Skeletal muscle tissue (tissue), 4 donors: Measurements from ENCODE around the gene MMP24. TPM values are rescaled to one million over a fixed set of nuclear protein-coding genes. Genes with fewer than 3 reads are reported as not detected.
"Not testable (repeated sequence)": the region's sequence is repeated elsewhere in the genome, so short reads cannot be mapped to it uniquely, and the experiment has no call there.

ENCODE experiments used
- H3K27ac ChIP-seq: one replicate; pipeline ENCODE4 v1.7.0; 2013; ENCODE audit warnings: mild to moderate bottlenecking, low read depth, low read length, inconsistent platforms
- H3K27me3 ChIP-seq, 3 donors: one replicate each; pipeline ENCODE4 v1.7.0; 2013; ENCODE audit warnings: low read length in 3 of 3; ENCODE audit not compliant: control insufficient read depth in 3 of 3, insufficient read depth in 3 of 3
- H3K36me3 ChIP-seq, 3 donors: one replicate each; pipeline ENCODE4 v1.7.0; 2013; ENCODE audit warnings: low read length in 3 of 3; ENCODE audit not compliant: control insufficient read depth in 3 of 3, insufficient read depth in 3 of 3
- H3K4me1 ChIP-seq, 3 donors: one replicate each; pipeline ENCODE4 v1.7.0; 2013; ENCODE audit warnings: low read length in 3 of 3, mild to moderate bottlenecking in 3 of 3; ENCODE audit not compliant: control insufficient read depth in 3 of 3, insufficient read depth in 3 of 3
- H3K4me3 ChIP-seq, 3 donors: one replicate each; pipeline ENCODE4 v1.7.0; 2013; ENCODE audit warnings: low read length in 3 of 3
- H3K9ac ChIP-seq, 3 donors: one replicate each; pipeline ENCODE4 v1.7.0; 2013; ENCODE audit warnings: low read length in 3 of 3, mild to moderate bottlenecking in 3 of 3, moderate library complexity in 2 of 3, low read depth in 1 of 3
- H3K9me3 ChIP-seq, 3 donors: one replicate each; pipeline ENCODE4 v1.7.0; 2013; ENCODE audit warnings: low read length in 3 of 3; ENCODE audit not compliant: control insufficient read depth in 3 of 3
- total RNA-seq: library from RNA; depleted of rRNA; stranded (reverse); fragments of >200 nt; gene quantifications from one replicate; pipeline ENCODE4 v1.2.3, GENCODE V29; 2014
- donor health status: Osteomylitis.

Gene MMP24
- total RNA-seq, 1 donor from 2014 or later: under 0.01 TPM

- H3K36me3 ChIP-seq: no peaks in the 10 kb centered on the region
- no peak overlapping the region for H3K9ac ChIP-seq
- no peaks in the 10 kb centered on the region for H3K4me1 ChIP-seq
- H3K4me3 ChIP-seq: no peak overlapping the region
- no peaks in the 10 kb centered on the region for H3K9me3 ChIP-seq
- no peaks in the 10 kb centered on the region for H3K27me3 ChIP-seq
- no peak overlapping the region for H3K27ac ChIP-seq
Measured at GRCh38 chr20:35192118-35192872, 34.2 kb upstream of the MMP24 start.

- not testable (repeated sequence) for H3K27ac ChIP-seq, H3K4me1 ChIP-seq, H3K9me3 ChIP-seq, H3K36me3 ChIP-seq, H3K4me3 ChIP-seq, H3K27me3 ChIP-seq, H3K9ac ChIP-seq
Measured at GRCh38 chr20:35193031-35193791, 33.3 kb upstream of the MMP24 start.

- no peak overlapping the region for H3K4me3 ChIP-seq
- peaks cover 0 to 3% (median 0%) of the 10 kb centered on the region in 3 donors for H3K9me3 ChIP-seq
Measured at GRCh38 chr20:35196313-35196712, 30.2 kb upstream of the MMP24 start.

GRCh38 chr20:35199740-35200139 lies 26.8 kb upstream of the MMP24 start:
- Histone ChIP-seq H3K9ac (no peak overlapping the region), H3K36me3 (no peaks in the 10 kb centered on the region), H3K27ac (no peak overlapping the region), H3K4me3 (no peak overlapping the region), H3K9me3 (peaks cover 0 to 3% (median 0%) of the 10 kb centered on the region in 3 donors), H3K27me3 (no peaks in the 10 kb centered on the region), H3K4me1 (no peaks in the 10 kb centered on the region)

More at GRCh38 chr20:35196313-35196712, 30.2 kb upstream of the MMP24 start:
- no peak overlapping the region for H3K9ac ChIP-seq
- H3K27ac ChIP-seq: no peak overlapping the region
- H3K36me3 ChIP-seq: no peaks in the 10 kb centered on the region
- H3K4me1 ChIP-seq: no peaks in the 10 kb centered on the region
- H3K27me3 ChIP-seq: no peaks in the 10 kb centered on the region

GRCh38 chr20:35200267-35200666 lies 26.2 kb upstream of the MMP24 start:
- H3K9ac ChIP-seq: no peak overlapping the region
- H3K4me3 ChIP-seq: no peak overlapping the region
- no peaks in the 10 kb centered on the region for H3K27me3 ChIP-seq
- peaks cover 0 to 3% (median 0%) of the 10 kb centered on the region in 3 donors for H3K9me3 ChIP-seq
- no peaks in the 10 kb centered on the region for H3K36me3 ChIP-seq
- no peak overlapping the region for H3K27ac ChIP-seq
- no peaks in the 10 kb centered on the region for H3K4me1 ChIP-seq

GRCh38 chr20:35201467-35201866 lies 25.0 kb upstream of the MMP24 start:
- H3K36me3 ChIP-seq, H3K9me3 ChIP-seq, H3K4me1 ChIP-seq, H3K27ac ChIP-seq, H3K9ac ChIP-seq, H3K4me3 ChIP-seq, H3K27me3 ChIP-seq: not testable (repeated sequence)

- no peak overlapping the region for H3K27ac ChIP-seq
- H3K4me3 ChIP-seq: no peak overlapping the region
- H3K9ac ChIP-seq: no peak overlapping the region
- H3K36me3 ChIP-seq: no peaks in the 10 kb centered on the region
- no peaks in the 10 kb centered on the region for H3K27me3 ChIP-seq
- no peaks in the 10 kb centered on the region for H3K9me3 ChIP-seq
- peaks cover 3 to 6% (median 6%) of the 10 kb centered on the region in 3 donors for H3K4me1 ChIP-seq
Measured at GRCh38 chr20:35206802-35207201, 19.7 kb upstream of the MMP24 start.

- no peaks in the 10 kb centered on the region for H3K9me3 ChIP-seq
- peak overlapping the region; percentile 58 for H3K27ac ChIP-seq
- H3K36me3 ChIP-seq: no peaks in the 10 kb centered on the region
- peak overlapping the region; percentile 14 to 63 (median 26) for H3K9ac ChIP-seq
- H3K27me3 ChIP-seq: no peaks in the 10 kb centered on the region
- peaks cover 3 to 6% (median 6%) of the 10 kb centered on the region in 3 donors for H3K4me1 ChIP-seq
- peak overlapping the region; percentile 36 to 67 (median 61) for H3K4me3 ChIP-seq
Measured at GRCh38 chr20:35207950-35208611, 18.4 kb upstream of the MMP24 start.

- Histone ChIP-seq H3K9me3 (no peaks in the 10 kb centered on the region), H3K36me3 (no peaks in the 10 kb centered on the region)
Measured at GRCh38 chr20:35215066-35215956, 11.2 kb upstream of the MMP24 start.

More at GRCh38 chr20:35215066-35215956, 11.2 kb upstream of the MMP24 start:
- no peak overlapping the region for H3K9ac ChIP-seq
- H3K4me1 ChIP-seq: no peaks in the 10 kb centered on the region
- H3K4me3 ChIP-seq: no peak overlapping the region
- H3K27ac ChIP-seq: no peak overlapping the region
- H3K27me3 ChIP-seq: no peaks in the 10 kb centered on the region
